Tibial nerve (tissue), 4 donors: ENCODE data around the gene C10orf71.

ENCODE experiments used
- CTCF ChIP-seq, 5 experiments: fragments of 200-600 bp in 3 of 5; fragments of 450-650 bp in 2 of 5; sonication (generic) in 3 of 5; IDR thresholded peaks; one replicate each; pipeline ENCODE4 v1.5.1; 2016 to 2019; ENCODE audit warnings: antibody characterized with exemption in 5 of 5, mild to moderate bottlenecking in 3 of 5, moderate library complexity in 2 of 5
- EP300 ChIP-seq, 2 donors: sonication (generic); formaldehyde crosslinking; IDR thresholded peaks; one replicate each; pipeline ENCODE4 v1.6.1; 2017; ENCODE audit warnings: antibody characterized with exemption in 2 of 2, mild to moderate bottlenecking in 1 of 2
- POLR2A ChIP-seq, 2 donors: fragments of 450-650 bp; IDR thresholded peaks; one replicate each; pipeline ENCODE4 v1.6.1; 2017; ENCODE audit warnings: antibody characterized with exemption in 2 of 2, mild to moderate bottlenecking in 2 of 2, moderate library complexity in 2 of 2

- TF ChIP-seq CTCF (IDR thresholded peaks at IDR 0.05) (no peak), POLR2A (IDR thresholded peaks at IDR 0.05) (no peak), EP300 (IDR thresholded peaks at IDR 0.05) (no peak)
These were observed 45.5 kb upstream of the C10orf71 start for GRCh38 chr10:49253340-49253906.
